HS-27A (cell line): ENCODE measurements around the gene HOXD11.

ENCODE experiments used
- DNase-seq: peaks from one replicate; pipeline ENCODE4 v3.0.0-alpha.2; 2012; ENCODE audit warnings: low read depth, missing footprints

The HOXD11 gene

DNA sequence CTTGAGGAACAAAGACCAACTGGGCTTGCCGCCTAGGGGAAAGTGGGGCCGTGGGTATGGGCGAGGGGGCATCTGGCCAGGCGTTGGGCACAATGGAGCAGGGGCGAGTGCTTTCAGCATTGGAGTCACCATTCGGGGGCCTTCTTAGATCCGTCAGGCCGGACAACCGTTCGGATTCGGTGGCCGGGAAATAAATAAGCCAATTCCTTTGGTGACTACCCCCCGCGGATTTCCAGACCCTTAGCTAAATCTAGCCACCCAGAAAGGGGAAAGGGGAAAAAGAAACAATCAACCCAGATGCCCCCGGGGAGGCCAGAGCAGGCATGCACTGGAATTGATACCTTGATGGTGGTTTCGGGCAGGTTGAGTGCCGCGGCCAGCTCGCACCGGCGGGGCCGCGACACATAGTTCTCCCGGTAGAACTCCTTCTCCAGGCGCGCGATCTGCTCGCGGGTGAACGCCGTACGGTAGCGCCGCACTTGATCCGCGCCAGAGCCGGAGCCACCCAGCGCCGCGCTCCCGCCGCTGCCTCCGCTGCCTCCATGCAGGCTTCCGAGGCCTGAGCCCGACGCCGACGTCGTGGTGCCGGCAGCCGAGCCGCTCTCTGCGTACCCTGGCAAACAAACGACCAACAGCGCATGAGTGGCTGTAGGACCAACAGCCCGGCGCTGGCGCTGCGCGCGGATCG lies 25.1 kb upstream of the HOXD11 start:
- DNase-seq = no peak

DNA sequence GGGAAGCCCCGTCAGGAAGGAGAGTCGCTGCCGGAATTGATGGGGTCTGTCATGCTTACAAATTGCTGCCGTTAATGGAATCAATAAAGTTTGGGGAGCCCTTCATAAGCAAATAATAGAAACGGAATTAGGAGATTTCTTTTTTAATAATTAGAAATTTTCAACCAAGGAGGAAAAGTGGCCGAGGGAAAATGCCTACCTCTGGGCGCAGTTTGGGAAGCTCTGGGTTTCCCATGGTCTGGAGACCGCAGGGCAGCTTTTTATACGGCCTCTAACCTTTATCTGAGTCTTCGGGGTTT lies 24.6 kb upstream of the HOXD11 start:
- no peak for DNase-seq

DNA sequence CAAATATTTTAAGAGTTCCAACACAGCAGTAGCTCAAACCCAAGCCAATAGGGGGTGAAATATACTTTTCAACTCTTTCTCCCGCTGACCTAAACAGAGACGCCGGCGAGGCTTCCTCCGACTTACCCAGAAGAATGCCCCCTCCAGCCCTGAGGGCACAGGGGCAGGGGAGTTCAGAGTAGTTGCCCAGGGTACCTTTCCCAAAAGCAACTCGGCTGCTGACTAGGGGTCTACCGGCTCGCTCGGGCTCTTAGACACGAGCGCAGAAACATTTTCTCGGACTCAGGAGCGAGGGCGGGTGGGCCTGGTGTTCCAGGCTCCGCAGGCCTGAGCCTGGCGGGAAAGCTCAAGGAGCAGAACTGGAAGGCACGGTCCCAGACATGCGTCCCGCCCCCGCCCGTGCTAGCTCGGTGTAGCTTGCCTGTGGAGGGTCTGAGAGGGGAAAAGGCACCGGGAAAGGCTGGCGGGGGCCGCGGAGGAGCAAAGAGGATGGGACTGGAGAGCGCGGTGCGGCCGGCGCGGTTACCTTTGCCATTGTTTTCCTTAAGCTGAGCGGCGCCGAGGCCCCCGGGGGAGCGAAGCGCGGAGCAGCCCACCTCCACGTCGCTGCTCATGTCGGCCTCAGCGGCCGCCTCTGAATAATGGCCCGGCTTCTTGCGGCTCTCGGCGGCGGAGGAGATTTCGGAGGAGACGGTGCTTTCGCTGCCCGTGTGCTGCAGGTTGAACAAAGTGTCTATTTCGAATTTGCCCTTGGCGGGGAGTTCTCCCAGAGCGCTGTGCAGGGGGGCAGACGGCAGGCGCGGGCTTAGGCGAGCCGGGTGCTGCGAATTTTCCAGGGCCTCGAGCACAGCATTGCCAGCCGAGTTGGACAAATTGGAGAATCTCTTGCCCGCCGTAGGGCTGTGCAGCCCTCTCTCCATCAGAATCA lies 24.0 kb upstream of the HOXD11 start:
- DNase-seq = no peak

DNA sequence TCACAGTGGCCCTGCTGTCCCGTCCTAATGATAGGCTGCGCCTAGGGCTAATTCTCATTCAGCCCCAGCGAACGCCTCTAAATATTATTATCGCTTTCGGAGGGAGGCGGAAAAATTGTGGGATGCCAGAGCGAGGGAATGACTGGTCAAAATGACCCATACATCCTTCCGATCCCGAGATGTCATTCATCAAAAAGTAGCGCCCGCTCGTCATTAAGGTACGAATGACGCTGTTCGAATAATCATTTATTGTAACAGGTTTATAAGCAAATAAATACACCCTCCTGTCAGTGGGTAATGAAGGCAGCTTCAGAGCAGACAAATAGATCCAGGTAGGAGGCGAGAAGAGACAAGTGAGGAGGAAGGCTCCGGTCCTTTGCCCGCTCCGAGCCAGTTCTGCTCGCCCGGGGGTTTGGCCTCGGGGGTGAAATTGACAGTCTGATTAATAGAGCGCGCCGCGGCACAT lies 23.3 kb upstream of the HOXD11 start, which contains the start of gene EVX2:
EVX2 (minus strand) TSS at position 167 of the 466 bp plus-strand sequence. CDS start 186 bp downstream, outside the sequence.
- no peak for DNase-seq

DNA sequence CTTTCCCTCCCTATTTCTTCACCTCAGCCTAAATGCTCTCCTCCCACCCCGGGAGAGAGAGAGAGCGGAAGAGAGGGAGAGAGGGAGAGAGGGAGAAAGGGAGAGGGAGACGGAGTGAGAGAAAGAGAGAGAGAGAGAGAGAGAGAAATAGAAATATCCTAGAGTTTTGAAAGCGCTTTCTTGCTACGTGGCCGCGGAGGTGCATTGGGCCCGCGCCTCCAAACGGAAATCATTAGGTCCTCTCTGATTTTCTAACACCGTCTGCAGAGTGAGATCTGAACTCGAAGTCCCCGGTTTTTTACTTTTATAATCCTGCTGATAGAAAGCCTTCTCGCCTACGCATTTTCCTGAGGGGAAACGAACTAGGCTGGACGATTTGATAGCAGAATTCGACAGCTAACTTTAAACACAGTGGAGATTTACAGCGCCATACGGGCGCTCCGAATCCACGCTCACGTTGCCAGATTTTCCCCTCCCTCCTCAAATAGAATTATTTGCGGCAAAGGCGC lies 22.4 kb upstream of the HOXD11 start:
- no peak for DNase-seq

DNA sequence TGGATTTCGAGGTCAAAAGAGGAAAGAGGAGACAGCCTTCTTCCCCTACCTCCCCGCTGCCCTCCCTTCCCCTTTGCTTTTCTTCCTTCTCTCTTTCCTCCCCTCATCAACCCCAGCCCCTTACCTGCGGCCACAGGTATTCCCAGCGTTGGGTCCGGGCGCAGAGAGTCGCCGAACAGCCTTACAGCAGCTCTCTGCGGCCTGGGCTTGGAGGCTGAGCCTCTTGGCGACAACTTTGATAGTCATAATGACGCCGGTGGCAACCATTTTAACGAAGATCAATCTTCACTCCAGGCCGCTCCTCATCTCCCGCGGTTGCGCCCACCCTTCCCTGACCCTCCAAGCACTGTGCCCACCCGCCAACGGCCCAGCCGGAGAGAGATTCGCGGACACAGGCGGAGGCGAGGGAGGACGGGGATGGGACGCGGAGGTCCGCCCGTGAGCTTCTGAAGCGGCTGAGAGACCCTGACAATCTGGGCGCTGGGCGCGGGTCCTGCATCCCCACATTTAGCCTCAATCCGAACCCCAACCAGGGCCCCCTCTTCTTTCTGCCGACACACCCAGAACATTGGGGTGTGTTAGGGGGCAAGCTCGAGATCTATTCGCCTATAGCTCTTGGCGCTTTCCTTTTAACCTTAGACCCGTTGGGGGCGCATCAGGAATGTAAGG lies 21.8 kb upstream of the HOXD11 start:
- DNase-seq = no peak

DNA sequence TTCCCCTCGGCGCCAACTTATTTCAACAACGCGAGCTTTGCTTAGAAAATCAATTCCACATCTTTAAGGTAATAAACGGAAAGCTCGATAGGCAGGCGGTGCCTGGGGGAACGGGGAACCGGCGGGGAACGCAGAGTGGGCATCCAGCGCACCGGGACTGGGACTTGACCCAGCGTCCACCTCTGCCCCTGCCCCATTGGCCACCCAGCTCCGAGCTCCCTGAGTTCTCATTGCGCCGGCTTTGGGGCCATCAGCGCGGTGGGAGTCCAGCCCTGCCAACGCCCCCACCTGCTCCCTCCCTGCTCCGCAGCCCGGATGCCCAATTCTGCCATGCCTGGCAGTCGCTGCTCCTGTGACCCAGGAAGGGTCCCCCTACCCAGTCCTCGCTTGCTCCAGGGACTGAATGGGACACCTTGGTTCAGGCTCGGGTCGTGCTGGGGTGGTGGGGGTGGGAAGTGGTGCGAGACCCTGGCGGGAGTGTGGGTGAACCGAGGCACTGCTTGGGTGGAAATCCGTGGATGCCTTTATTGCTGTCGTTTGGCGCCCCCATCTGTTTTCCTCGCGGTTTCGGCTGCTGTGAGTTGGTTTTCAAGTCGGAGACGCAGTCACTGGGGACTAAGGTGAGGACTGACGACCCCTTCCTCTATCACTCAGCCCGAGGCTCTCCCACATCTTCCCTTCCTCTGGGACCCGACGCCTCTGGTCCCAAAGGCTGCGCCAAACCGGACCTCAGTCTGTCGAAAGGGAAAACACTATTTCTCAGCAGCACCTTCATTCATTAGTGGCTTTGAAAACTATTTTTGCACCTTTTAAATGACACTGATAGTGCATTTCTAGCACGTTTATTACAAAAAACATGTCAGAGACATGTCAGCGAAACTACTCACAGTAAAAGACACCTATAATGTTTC lies 21.0 kb upstream of the HOXD11 start:
- DNase-seq = no peak

DNA sequence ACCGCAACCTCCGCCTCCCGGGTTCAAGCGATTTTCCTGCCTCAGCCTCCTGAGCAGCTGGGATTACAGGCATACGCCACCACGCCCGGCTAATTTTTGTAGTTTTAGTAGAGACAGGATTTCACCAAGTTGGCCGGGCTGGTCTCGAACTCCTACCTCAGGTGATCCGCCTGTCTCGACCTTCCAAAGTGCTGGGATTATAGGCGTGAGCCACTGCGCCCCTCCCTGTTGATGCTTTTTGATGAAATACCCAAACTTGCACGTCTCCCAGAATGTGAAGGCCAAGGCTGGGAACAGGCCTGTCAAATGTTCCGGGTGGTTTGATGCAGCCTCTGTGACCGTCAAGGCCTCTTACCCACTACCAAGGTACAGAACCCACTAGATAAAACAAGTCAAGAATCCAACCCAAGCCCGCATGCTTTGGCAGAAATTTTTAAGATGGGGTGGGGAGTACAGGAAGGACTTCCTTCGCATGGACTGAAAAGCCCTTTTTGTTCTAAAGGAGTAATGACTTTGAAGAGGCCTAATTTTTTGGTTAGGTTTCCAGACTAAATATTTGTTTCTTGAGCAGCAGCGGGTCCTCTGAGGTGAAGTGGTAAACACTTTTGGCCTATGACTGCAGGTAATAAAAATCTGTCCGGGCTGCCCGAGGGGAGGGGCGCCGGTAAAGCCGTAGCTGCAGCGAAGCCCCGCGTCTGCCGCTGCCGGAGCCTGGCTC lies 19.6 kb upstream of the HOXD11 start:
- no peak for DNase-seq

DNA sequence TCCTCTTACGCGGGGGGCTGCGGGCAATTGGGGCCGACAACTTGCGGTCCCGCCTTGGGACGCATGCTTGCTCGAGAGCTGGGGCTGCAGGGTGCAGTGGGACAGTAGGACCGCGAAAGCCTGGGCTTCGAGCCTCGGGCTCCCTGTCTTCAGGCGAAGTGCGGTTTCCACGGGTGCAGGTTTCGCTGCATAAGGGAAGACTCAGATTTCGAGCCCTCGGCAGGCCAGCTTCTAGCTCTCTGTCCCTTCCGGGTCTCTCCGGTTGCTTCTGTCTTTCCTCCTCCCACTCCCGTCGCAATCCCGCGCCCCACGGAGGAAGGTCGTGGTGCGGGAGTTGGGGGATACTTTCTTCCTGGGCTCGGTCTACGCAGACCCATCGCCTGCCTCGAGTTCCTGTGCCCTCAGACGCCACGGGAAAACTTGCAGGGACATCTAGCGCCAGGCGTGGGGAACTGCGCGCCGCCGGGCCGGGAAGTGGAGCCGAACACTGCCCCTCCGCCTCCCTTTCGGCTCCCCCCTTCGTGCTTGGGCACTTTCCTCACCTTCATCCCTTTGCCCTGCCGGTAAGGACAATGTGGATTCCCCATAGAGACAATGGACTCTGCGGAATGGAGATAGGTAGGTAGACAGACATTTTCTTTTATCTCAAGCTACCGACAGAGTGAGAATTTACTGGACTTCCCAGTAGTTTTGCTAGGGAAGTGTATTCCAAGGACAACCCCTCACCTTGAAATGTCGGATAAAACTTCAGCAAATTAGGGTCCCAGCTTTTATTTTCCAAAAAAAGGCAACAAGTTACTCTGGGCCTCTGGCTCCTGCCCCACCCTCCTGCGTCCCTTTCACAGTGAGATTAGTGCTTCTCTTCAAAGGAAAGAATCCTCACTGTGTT lies 18.8 kb upstream of the HOXD11 start:
- DNase-seq = no peak

DNA sequence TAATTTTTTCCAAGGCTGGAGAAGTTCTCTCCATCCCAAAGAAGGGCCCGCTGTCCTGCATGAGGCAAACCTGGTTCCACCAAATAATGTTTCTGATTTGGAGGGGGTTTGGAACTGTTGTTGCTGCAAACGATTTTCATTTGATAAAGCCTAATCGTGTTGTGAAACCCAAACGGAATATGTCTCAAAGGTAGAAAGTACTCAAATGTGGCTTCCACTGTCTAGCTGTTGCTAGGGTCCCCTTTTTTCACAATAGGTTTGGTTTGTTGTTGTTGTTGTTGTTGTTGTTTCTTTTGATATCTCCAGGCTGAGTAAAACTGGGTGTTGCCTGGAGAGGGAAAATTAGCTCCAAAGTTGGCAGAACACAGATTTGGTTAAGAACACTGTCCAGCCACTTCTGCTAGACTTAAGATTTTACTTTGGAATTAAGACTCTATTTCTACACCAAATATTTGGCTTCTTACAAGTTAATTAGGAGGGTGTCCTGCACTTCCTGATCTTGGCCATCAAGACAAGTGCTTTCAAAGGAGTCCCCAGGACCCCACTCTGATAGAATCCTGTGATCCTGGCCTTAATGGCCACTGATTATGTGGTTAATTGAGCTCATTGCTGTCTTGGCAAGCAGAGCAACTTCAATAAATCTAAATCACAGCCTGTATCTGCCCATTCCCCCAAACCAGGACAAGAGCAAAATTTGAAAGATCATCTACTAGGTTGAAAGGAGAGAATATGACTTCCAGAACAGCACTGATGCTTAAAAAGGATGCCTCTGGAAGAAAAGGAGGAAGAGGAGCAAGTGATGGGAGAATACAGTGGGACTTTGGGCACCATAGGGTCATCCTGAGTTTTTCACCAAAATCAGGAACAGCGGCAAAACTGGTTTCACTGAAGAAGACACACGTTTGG lies 17.9 kb upstream of the HOXD11 start:
- no peak for DNase-seq

DNA sequence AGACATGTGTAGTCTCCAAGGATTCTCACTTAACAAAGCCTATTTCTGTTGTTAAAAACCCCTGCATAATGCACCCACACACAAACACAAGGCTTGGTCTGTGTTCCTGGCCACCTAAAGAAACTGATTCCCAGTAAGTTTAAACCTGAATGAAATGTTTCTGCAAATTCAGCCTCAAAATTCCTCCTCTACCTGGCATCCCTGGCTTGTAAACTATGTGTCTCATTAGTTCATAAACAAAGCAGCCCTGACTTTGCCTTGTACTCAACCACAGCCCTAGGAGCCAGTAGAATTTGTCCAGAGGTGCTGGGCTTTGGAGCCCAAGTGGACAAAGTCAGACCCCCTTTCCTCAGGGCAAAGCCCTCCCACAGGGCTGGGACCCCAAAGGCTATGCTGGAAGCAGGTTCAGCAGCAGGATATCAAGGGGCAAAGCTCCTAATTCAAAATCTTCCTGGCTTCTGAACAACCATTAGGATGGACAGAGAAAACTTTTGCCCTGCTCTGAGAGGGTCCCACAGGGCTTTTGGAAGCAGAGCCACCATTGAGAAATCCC lies 17.2 kb upstream of the HOXD11 start:
- no peak for DNase-seq

DNA sequence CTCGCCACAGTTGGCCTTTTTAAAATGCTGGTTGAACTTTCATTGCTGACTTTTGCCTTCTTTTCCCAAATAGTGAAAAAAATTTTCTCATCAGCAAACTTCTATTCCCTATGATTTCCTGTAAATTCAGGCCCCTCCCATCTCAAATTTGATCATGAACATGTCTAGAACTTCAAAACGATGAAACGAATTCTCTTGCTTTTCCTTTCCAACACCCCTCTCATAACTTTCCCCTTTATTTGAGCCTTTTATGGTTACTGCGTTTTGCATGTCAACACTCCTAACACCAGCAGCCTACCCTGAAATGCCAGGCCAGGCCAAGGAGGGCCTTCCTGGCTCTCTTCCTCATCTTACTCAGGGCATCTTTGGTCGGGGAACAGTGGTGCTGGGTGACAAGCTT lies 16.2 kb upstream of the HOXD11 start:
- DNase-seq = no peak

DNA sequence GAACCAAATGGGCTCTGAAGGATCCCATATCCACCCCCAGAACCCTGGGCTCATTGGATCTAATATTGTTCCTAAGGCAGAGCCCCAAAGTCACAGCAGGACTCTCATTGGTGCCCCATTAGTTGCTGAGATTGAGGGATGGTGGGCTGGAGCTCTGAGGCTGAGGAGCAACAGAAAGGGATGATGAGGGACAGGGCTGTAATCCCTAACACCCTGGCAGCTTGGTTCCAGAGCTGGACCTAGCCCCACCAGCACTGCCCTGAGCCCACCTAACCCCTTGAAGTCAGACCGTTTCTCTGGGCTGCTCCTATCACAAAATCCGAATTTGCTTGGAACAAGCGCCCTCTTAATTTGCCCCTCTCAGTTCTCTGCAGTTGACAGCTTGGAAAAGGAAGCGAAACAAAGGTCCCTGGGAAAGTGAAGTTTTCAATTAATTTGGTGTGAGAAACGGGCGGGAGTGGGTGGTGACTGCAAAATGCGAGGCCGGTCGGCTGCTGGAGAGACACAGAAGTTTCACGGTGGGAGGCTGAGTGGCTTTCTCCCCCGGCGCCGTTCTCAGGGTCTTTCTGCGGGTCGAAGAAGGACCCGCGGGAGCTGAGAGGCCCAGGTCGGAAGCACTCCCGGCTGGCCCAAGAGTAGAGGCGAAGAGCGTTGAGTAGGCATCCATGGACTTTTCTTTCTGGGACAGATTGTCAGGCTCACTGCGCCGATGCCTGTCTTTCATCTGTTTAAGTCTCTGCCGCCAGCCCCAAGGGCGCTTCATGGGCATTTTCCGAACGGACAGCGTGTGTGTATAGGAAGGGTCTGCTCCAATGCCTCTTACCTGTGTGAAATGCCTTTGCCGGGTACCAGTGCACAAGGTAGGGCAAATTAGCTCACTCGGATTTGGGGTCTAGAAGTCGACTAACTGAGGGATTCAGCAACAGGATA lies 15.5 kb upstream of the HOXD11 start:
- no peak for DNase-seq

DNA sequence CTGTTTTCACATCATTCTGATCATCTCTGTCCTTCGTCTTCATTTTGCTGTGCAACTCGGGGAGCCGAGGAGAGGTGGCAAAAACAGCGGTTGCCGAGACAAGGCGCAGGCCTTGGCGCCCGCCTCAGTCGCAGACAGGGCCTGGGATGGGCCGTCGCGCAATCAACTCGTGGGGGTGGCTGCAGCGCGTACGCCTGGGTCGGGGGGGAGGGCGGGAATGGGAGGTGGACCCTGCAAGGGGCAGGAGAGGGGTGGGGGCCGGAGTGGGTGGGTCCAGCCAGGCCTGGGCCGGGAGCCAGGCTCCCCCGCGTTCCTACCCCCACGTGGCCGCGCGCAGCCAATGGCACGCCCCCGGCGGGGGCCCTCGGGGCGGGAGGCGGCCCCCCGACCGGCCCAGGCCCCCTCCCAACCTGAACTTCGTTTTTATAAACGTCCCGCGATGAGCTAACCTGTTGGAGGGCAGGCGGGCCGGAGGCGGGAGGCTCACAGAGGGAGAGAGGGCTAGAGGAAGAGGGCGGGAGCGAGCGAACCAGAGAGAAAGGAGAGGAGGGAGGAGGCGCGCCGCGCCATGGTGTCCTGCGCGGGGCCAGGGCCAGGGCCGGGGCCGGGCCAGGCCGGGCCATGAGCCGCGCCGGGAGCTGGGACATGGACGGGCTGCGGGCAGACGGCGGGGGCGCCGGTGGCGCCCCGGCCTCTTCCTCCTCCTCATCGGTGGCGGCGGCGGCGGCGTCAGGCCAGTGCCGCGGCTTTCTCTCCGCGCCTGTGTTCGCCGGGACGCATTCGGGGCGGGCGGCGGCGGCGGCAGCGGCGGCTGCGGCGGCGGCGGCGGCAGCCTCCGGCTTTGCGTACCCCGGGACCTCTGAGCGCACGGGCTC lies 14.6 kb upstream of the HOXD11 start, which contains the start of gene HOXD13:
HOXD13 (plus strand) TSS at position 452 of the 875 bp plus-strand sequence; CDS start at position 622, 170 bp downstream.
- no peak for DNase-seq

DNA sequence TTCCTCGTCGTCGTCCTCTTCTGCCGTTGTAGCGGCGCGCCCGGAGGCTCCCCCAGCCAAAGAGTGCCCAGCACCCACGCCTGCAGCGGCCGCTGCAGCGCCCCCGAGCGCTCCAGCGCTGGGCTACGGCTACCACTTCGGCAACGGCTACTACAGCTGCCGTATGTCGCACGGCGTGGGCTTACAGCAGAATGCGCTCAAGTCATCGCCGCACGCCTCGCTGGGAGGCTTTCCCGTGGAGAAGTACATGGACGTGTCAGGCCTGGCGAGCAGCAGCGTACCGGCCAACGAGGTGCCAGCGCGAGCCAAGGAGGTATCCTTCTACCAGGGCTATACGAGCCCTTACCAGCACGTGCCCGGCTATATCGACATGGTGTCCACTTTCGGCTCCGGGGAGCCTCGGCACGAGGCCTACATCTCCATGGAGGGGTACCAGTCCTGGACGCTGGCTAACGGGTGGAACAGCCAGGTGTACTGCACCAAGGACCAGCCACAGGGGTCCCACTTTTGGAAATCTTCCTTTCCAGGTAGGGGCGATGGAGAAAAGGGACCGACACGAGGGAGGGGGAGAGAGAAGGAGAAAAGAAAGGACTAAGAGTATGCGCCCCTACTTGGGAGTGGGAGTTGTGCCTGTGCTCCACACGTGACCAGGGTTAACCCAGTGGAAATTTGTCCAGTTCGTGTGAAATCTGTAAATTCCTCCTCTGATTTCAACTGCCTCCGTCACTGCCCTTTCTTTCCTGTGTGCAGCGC lies 13.8 kb upstream of the HOXD11 start:
- DNase-seq = no peak
